Measurements from ENCODE around the gene POU6F2. TPM values are rescaled to one million over a fixed set of nuclear protein-coding genes. Genes with fewer than 3 reads are reported as not detected.

The POU6F2 gene
- total RNA-seq, 1 experiment from 2014 or later, result 3.9 TPM

DNA sequence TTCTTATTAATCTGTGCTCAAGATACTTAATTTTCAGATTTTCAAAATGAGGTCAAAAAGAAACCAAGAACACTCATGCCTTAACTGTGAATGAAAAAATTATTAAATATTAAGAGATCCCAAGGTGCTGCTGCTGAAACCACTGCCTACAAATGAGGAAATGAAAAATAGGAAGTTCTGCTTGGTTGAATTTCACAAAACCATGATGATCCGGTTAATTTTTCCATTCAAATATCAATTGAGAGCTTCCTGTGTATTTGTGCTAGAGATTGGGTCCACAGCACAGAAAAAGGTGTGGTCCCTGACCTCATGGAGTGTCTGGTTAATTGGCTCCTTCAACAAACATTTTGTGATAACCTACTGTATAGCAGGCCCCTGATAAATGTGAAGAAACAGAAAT, 455.8 kb downstream of the POU6F2 start:
- POLR2A ChIA-PET, result no interaction called here
- no peaks in the 10 kb centered on the region; the same call in 1 of the 2 replicates for H3K27me3 ChIP-seq (replicated peaks; ENCODE audit: control insufficient read depth, insufficient read depth, low read length)
- no peak overlapping the region for H3K27ac Mint-ChIP-seq (ENCODE audit: unreplicated experiment)
- TF ChIP-seq CTCF (IDR thresholded peaks at IDR 0.05; ENCODE audit: insufficient read depth in 1 of 2, low read depth in 1 of 2, low read length in 1 of 2, severe bottlenecking in 1 of 2, unreplicated experiment in 1 of 2), result no peak
- BruUV-seq (replicated peaks), result no TSS peak
- peaks cover 7% of the 10 kb centered on the region for H3K4me1 Mint-ChIP-seq (ENCODE audit: low read depth, unreplicated experiment)
- H3K9me3 Mint-ChIP-seq (ENCODE audit: unreplicated experiment), result no peaks in the 10 kb centered on the region
- no peak overlapping the region for H3K4me3 ChIP-seq (ENCODE audit: low read depth, low read length)
- no peak overlapping the region for H3K4me3 Mint-ChIP-seq (ENCODE audit: unreplicated experiment)
- no peaks in the 10 kb centered on the region for H3K36me3 Mint-ChIP-seq (ENCODE audit: insufficient read depth, unreplicated experiment)
- no peaks in the 10 kb centered on the region for H3K9me3 ChIP-seq
- intact Hi-C loops (cut with micrococcal nuclease; ENCODE audit: unreplicated experiment), result no loop called here
- no peak for DNase-seq
- peaks cover 8% of the 10 kb centered on the region for H3K27me3 Mint-ChIP-seq (ENCODE audit: insufficient read depth, unreplicated experiment)
- CTCF ChIA-PET, result no interaction called here
- no peaks in the 10 kb centered on the region; the same call in 1 of the 2 replicates for H3K4me1 ChIP-seq
- no peaks in the 10 kb centered on the region for H3K36me3 ChIP-seq (ENCODE audit: control insufficient read depth, insufficient read depth, low read length)

DNA sequence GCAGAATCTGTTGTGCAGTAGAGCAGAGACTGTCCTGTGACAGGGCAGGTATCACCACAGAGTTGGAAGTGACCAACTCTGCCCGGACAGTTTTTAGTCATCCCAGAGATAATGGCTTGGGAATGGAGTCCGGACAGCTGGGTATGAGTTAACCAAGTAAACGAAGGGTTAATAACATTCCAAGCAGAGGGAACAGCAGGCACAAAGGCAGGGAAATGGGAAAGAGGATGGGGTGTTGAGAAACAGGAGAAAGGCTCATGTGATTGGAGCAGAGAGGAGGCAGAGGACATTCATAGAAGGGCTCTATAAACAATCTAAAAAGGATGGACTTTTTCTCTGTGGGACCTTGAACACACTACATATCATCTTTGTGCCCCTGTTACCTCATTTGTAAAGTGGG, 456.3 kb downstream of the POU6F2 start:
- Histone ChIP-seq H3K27me3 (replicated peaks; ENCODE audit: control insufficient read depth, insufficient read depth, low read length) (no peaks in the 10 kb centered on the region; the same call in 1 of the 2 replicates), H3K9me3 (no peaks in the 10 kb centered on the region), H3K36me3 (ENCODE audit: control insufficient read depth, insufficient read depth, low read length) (no peaks in the 10 kb centered on the region), H3K4me3 (ENCODE audit: low read depth, low read length) (no peak overlapping the region), H3K4me1 (no peaks in the 10 kb centered on the region)
- Mint-ChIP-seq H3K9me3 (ENCODE audit: unreplicated experiment) (no peaks in the 10 kb centered on the region), H3K4me1 (ENCODE audit: low read depth, unreplicated experiment) (peaks cover 3% of the 10 kb centered on the region), H3K27ac (ENCODE audit: unreplicated experiment) (no peak overlapping the region), H3K36me3 (ENCODE audit: insufficient read depth, unreplicated experiment) (no peaks in the 10 kb centered on the region), H3K4me3 (ENCODE audit: unreplicated experiment) (no peak overlapping the region), H3K27me3 (ENCODE audit: insufficient read depth, unreplicated experiment) (peaks cover 9% of the 10 kb centered on the region)
- POLR2A ChIA-PET, result no interaction called here
- BruUV-seq (replicated peaks), result no TSS peak
- intact Hi-C loops (cut with micrococcal nuclease; ENCODE audit: unreplicated experiment), result no loop called here
- no peak for DNase-seq
- TF ChIP-seq CTCF (IDR thresholded peaks at IDR 0.05; ENCODE audit: insufficient read depth in 1 of 2, low read depth in 1 of 2, low read length in 1 of 2, severe bottlenecking in 1 of 2, unreplicated experiment in 1 of 2), result no peak
- CTCF ChIA-PET, result no interaction called here

DNA sequence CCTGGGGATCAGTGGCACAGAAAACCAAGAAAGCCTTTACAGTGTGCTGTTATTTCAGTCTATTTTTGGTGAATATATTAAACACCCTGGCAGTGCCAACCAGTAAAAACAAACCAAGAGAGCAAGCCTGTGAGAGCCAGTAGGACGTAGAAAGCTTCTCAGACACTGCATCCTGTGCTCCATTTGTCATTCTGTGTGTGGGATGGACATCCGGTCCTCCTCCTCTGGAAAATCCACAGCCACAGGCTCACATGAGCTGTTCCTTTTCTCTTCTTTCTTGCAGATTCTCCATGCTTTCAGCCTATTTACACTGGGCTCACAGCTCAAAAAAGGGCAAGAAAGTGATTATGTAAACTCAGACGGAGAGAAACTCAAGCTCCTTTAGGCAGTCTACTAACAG, 468.8 kb downstream of the POU6F2 start:
- ChIA-PET POLR2A (no interaction called here), CTCF (no interaction called here)
- Mint-ChIP-seq H3K9me3 (ENCODE audit: unreplicated experiment) (no peaks in the 10 kb centered on the region), H3K36me3 (ENCODE audit: insufficient read depth, unreplicated experiment) (no peaks in the 10 kb centered on the region), H3K27me3 (ENCODE audit: insufficient read depth, unreplicated experiment) (peaks cover 11% of the 10 kb centered on the region), H3K4me1 (ENCODE audit: low read depth, unreplicated experiment) (no peaks in the 10 kb centered on the region), H3K4me3 (ENCODE audit: unreplicated experiment) (no peak overlapping the region), H3K27ac (ENCODE audit: unreplicated experiment) (no peak overlapping the region)
- Histone ChIP-seq H3K9me3 (no peaks in the 10 kb centered on the region), H3K36me3 (ENCODE audit: control insufficient read depth, insufficient read depth, low read length) (no peaks in the 10 kb centered on the region), H3K4me3 (ENCODE audit: low read depth, low read length) (no peak overlapping the region), H3K4me1 (no peaks in the 10 kb centered on the region), H3K27me3 (replicated peaks; ENCODE audit: control insufficient read depth, insufficient read depth, low read length) (no peaks in the 10 kb centered on the region)
- BruUV-seq (replicated peaks), result no TSS peak
- DNase-seq, result no peak
- intact Hi-C loops (cut with micrococcal nuclease; ENCODE audit: unreplicated experiment), result no loop called here
- no peak for TF ChIP-seq CTCF (IDR thresholded peaks at IDR 0.05; ENCODE audit: insufficient read depth in 1 of 2, low read depth in 1 of 2, low read length in 1 of 2, severe bottlenecking in 1 of 2, unreplicated experiment in 1 of 2)

Measured in Caco-2 (cell line).